RPMI7951 (cell line): ENCODE results near the gene FKBP2. TPM values are rescaled to one million over a fixed set of nuclear protein-coding genes. Genes with fewer than 3 reads are reported as not detected.

Experiments
- DNase-seq: peaks from one replicate; pipeline ENCODE4 v3.0.0-alpha.2; 2012; ENCODE audit warnings: low read depth
- total RNA-seq: library from RNA; depleted of rRNA; stranded (reverse); fragments of >200 nt; shearing (Covaris generic); gene quantifications from 2 replicates; pipeline ENCODE4 v1.2.3, GENCODE V29; 2014; rRNA removed

FKBP2 gene
- 76.3 and 109 TPM in 2 replicates for total RNA-seq

- peak; percentile 95 for DNase-seq
Measured at GRCh38 chr11:64240435-64241240, at the start of gene FKBP2. Gene FKBP2, plus strand, starts transcription at chr11:64241095. Its CDS starts 1,293 bp downstream, at chr11:64242388.

GRCh38 chr11:64192434-64192833 is 48.5 kb upstream of the FKBP2 start:
- DNase-seq = no peak

- DNase-seq = no peak
Measured at GRCh38 chr11:64196626-64197025, 44.3 kb upstream of the FKBP2 start.

- no peak for DNase-seq
Measured at GRCh38 chr11:64198511-64198910, 42.4 kb upstream of the FKBP2 start.

GRCh38 chr11:64201543-64201942 is 39.4 kb upstream of the FKBP2 start:
- DNase-seq = no peak

- no peak for DNase-seq
Measured at GRCh38 chr11:64202992-64203391, 37.9 kb upstream of the FKBP2 start.

GRCh38 chr11:64203421-64204079 is 37.3 kb upstream of the FKBP2 start:
- DNase-seq = no peak

- DNase-seq = no peak
Measured at GRCh38 chr11:64204080-64204440, 36.8 kb upstream of the FKBP2 start.

GRCh38 chr11:64204464-64204989 is 36.4 kb upstream of the FKBP2 start:
- DNase-seq = peak; percentile 96

- DNase-seq = peak; percentile 29
Measured at GRCh38 chr11:64206457-64207255, 34.2 kb upstream of the FKBP2 start, which contains the start of gene FERMT3. Gene FERMT3, plus strand, starts transcription at chr11:64206721. Its CDS starts 644 bp downstream, at chr11:64207365.

GRCh38 chr11:64207256-64208085 is 33.4 kb upstream of the FKBP2 start:
- DNase-seq = peak; percentile 96

- DNase-seq = no peak
Measured at GRCh38 chr11:64208086-64208795, 32.7 kb upstream of the FKBP2 start.

GRCh38 chr11:64208796-64209562 is 31.9 kb upstream of the FKBP2 start:
- no peak for DNase-seq

- DNase-seq = no peak
Measured at GRCh38 chr11:64209563-64209843, 31.4 kb upstream of the FKBP2 start.

- no peak for DNase-seq
Measured at GRCh38 chr11:64210301-64211020, 30.4 kb upstream of the FKBP2 start.

GRCh38 chr11:64211181-64211872 is 29.6 kb upstream of the FKBP2 start:
- DNase-seq = no peak

- no peak for DNase-seq
Measured at GRCh38 chr11:64216879-64217278, 24.0 kb upstream of the FKBP2 start.

GRCh38 chr11:64218628-64219353 is 22.1 kb upstream of the FKBP2 start:
- no peak for DNase-seq
